Measurements from ENCODE around the gene TRIM28. TPM values are rescaled to one million over a fixed set of nuclear protein-coding genes. Genes with fewer than 3 reads are reported as not detected.
A peak's percentile ranks its signal among the peaks of the same experiment; 100 is the strongest.
"Not testable (repeated sequence)": the region's sequence is repeated elsewhere in the genome, so short reads cannot be mapped to it uniquely, and the experiment has no call there.

The TRIM28 gene
- total and polyA plus RNA-seq, 7 experiments from 2014 or later = 55.3 to 564 (median 403) TPM

DNA sequence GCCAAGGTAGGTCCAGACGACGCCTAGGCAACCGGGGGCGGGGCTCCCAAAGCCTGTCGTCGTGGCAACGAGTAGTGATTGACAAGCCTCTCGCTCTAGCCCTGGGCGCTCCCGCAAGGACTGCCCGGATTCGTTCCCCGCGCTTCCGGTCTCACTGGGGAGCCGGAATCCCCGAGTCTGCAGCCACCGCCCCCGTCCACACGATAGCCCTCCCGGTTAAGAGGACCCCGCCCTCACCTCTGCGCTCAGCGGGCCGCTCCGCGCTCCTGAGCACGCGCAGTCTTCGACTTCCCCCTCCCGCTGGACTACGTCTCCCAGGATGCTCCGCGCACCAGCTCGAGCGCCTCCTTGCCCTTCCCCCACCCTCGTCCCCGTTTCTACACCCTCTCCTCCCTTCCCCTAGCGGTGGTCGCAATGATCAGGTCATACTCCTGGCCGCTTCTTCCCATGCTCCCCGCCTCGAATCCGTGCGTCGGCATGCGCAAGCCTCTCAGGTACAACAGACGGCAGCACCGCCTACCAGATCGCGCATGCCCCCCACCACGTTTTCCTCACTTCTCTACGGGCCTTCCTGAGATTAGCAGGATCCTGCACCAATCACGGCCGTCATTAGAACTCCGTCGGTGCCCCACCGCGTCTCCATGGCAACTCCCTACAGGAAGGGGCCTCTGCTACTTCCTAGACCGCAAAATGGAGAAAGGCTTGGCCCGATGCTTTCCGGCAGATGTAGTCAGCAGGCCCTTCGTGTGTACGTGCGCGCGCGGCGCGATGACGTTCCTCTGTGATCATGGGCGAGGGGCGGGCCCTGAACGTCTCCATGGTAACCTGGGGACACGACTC is 29.2 kb downstream of the TRIM28 start, which contains the start of gene MZF1:
TSS of gene MZF1 (minus strand) at position 518 of the 840 bp plus-strand sequence. CDS start 1,946 bp downstream, outside the sequence.
- POLR2A ChIA-PET = interaction anchor here (0.6 to 4.2 kb wide), 8 partner anchors 11 to 210 kb away, joined by 3 to 40 read pairs (median 10); partner anchors contain the start of genes CHMP2A, TRIM28, UBE2M and ZBTB45
- peak within 1 kb of the TSS; percentile 97 to 100 (median 100) for H3K27ac Mint-ChIP-seq
- H3K9me3 Mint-ChIP-seq = peaks cover 0 to 3% (median 0%) of the 10 kb centered on the region in 11 donors
- intact Hi-C loops (cut with micrococcal nuclease) = loop anchor here (1.0 kb wide), 17 partner anchors 8 to 295 kb away; partner anchors contain the start of genes TRIM28 (in 2 of the 2), UBE2M (in 2 of the 2), ZBTB45 (in 2 of the 2) and ZNF132 (in 2 of the 2)
- H3K36me3 ChIP-seq (ENCODE audit: control insufficient read depth in 2 of 3, insufficient read depth in 3 of 3, low read length in 3 of 3) = peaks cover 0 to 9% (median 0%) of the 10 kb centered on the region in 3 experiments
- peaks cover 0 to 4% (median 0%) of the 10 kb centered on the region in 5 donors for H3K27me3 Mint-ChIP-seq
- peak within 1 kb of the TSS; percentile 71 for H3K4me3 ChIP-seq (ENCODE audit: low read length)
- ATAC-seq (peak; percentile 81), DNase-seq (peak; percentile 97 to 100 (median 100))
- H3K4me1 ChIP-seq (ENCODE audit: control insufficient read depth in 2 of 2, insufficient read depth in 2 of 2, low read length in 2 of 2) = peaks cover 19 to 20% of the 10 kb centered on the region in 2 donors
- peaks cover 0 to 12% (median 9%) of the 10 kb centered on the region in 5 donors for H3K36me3 Mint-ChIP-seq
- CTCF ChIA-PET = no interaction called here
- H3K4me3 Mint-ChIP-seq = peak within 1 kb of the TSS; percentile 82 to 100 (median 98)
- H3K27ac ChIP-seq (ENCODE audit: low read depth, low read length) = peak within 1 kb of the TSS; percentile 97
- H3K4me1 Mint-ChIP-seq = peaks cover 27 to 50% (median 33%) of the 10 kb centered on the region in 7 donors
- no peaks in the 10 kb centered on the region for H3K27me3 ChIP-seq (ENCODE audit: control insufficient read depth in 2 of 2, insufficient read depth in 2 of 2, low read length in 2 of 2)
- no peaks in the 10 kb centered on the region for H3K9me3 ChIP-seq (ENCODE audit: control insufficient read depth in 2 of 3, low read length in 3 of 3)

DNA sequence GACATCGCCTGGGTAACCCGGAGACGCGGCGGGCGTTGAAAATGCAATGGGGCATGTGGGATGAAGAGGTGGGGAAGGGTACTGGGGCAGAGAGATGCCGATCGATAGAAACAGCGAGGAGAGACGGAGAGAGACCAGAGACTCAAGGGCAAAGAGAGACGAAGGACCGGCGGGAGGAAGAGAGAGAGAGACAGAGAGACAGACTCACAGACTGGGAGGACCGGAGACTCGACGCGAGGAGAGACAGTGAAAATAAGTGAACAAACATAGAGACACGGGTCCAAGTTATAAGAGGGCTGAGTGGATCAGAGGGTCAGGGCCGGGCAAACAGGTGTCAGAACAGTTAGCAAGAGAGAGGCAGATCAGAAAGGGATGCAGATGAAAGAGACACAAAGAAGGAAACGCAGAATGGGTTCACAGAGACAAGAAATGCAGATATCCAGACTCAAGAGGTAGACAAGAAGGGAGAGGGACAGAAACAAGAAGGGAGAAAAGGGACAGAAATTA is 29.8 kb downstream of the TRIM28 start:
- Mint-ChIP-seq H3K27ac (peak overlapping the region; percentile 97 to 100 (median 100)), H3K36me3 (peaks cover 0 to 10% (median 5%) of the 10 kb centered on the region in 5 donors), H3K4me3 (peak overlapping the region; percentile 82 to 100 (median 98)), H3K9me3 (peaks cover 0 to 3% (median 0%) of the 10 kb centered on the region in 11 donors), H3K4me1 (peaks cover 27 to 48% (median 37%) of the 10 kb centered on the region in 7 donors), H3K27me3 (peaks cover 0 to 4% (median 0%) of the 10 kb centered on the region in 5 donors)
- Histone ChIP-seq H3K36me3 (ENCODE audit: control insufficient read depth in 2 of 3, insufficient read depth in 3 of 3, low read length in 3 of 3) (peaks cover 0 to 9% (median 0%) of the 10 kb centered on the region in 3 experiments), H3K4me1 (ENCODE audit: control insufficient read depth in 2 of 2, insufficient read depth in 2 of 2, low read length in 2 of 2) (peaks cover 19 to 20% of the 10 kb centered on the region in 2 donors), H3K27me3 (ENCODE audit: control insufficient read depth in 2 of 2, insufficient read depth in 2 of 2, low read length in 2 of 2) (no peaks in the 10 kb centered on the region), H3K9me3 (ENCODE audit: control insufficient read depth in 2 of 3, low read length in 3 of 3) (no peaks in the 10 kb centered on the region), H3K4me3 (ENCODE audit: low read length) (peak overlapping the region; percentile 71), H3K27ac (ENCODE audit: low read depth, low read length) (peak overlapping the region; percentile 97)
- ChIA-PET CTCF (interaction anchor here (3.7 kb wide), 1 partner anchor 54 kb away, joined by 34 read pairs; the partner anchor contains the start of gene ZBTB45), POLR2A (interaction anchor here (0.6 to 2.6 kb wide), 3 partner anchors 11 to 54 kb away, joined by 3 to 20 read pairs (median 5); partner anchors contain the start of gene ZBTB45)
- intact Hi-C loops (cut with micrococcal nuclease) = loop anchor here (1.0 kb wide), 16 partner anchors 8 to 295 kb away; partner anchors contain the start of genes TRIM28 (in 2 of the 2), UBE2M (in 2 of the 2), ZBTB45 (in 2 of the 2) and ZNF132 (in 2 of the 2)
- ATAC-seq = no peak
- no peak for DNase-seq

DNA sequence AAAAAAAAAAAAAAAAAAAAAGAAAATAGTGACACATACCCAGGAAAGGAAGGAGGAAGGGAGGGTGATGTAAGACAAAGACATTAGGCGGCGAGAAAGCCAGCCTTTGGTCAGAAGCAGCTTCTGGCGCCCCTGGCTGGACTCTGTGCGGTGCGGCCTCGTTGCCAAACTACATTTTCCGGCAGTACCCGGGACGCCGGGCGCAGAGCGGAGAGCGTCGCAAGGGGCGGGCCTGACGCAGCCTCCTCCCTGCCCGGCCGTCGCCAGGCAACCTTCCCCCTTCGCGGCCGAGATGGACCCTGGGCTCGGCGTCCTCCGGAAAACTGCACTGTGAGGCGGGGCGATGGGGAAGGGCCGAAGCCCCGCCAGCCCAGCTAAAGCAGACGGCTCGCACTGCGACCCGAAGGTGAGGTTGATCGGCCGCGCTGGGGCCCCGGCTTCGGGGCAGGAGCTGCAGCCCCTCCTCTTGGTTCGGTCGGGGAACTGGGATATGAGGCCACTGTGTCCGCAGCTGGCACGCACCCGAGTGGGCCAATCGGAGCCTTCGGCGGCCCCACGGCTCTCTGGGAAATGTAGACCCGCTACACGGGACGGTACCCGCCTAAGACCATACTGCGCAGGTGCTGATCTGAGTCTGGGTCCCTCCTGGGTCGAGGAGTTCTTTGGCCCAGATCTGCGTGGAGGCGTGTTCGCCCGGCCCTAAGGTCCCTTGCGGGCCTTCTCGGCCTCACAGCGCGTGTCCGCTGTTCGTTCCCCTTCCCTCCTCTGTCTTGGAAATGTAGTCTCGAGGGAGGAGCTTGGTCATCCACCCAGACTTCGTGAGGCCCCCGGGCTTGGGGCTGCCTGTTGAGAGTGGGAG is 31.5 kb downstream of the TRIM28 start:
- peaks cover 27 to 52% (median 47%) of the 10 kb centered on the region in 7 donors for H3K4me1 Mint-ChIP-seq
- peaks cover 0 to 10% (median 4%) of the 10 kb centered on the region in 5 donors for H3K36me3 Mint-ChIP-seq
- H3K27me3 Mint-ChIP-seq = peaks cover 0 to 4% (median 0%) of the 10 kb centered on the region in 5 donors
- ChIA-PET POLR2A (interaction anchor here (0.9 to 2.6 kb wide), 6 partner anchors 13 to 249 kb away, joined by 3 to 20 read pairs (median 8); partner anchors contain the start of genes CHMP2A, TRIM28, ZBTB45 and ZSCAN22), CTCF (interaction anchor here (0.8 to 3.7 kb wide), 3 partner anchors 54 to 61 kb away, joined by 4 to 34 read pairs (median 5); partner anchors contain the start of gene ZBTB45)
- peak overlapping the region; percentile 82 to 98 (median 86) for H3K4me3 Mint-ChIP-seq
- DNase-seq (peak; percentile 58 to 84 (median 70)), ATAC-seq (peak; percentile 48)
- H3K27ac Mint-ChIP-seq = peak overlapping the region; percentile 84 to 100 (median 93)
- H3K27ac ChIP-seq (ENCODE audit: low read depth, low read length) = peak overlapping the region; percentile 97
- peaks cover 0 to 3% (median 0%) of the 10 kb centered on the region in 11 donors for H3K9me3 Mint-ChIP-seq
- no peaks in the 10 kb centered on the region for H3K27me3 ChIP-seq (ENCODE audit: control insufficient read depth in 2 of 2, insufficient read depth in 2 of 2, low read length in 2 of 2)
- intact Hi-C loops (cut with micrococcal nuclease) = loop anchor here in 1 of 2 donors (1.0 kb wide), 1 partner anchor 109 kb away; no protein-coding TSS in a partner anchor
- peak overlapping the region; percentile 90 for H3K4me3 ChIP-seq (ENCODE audit: low read length)
- H3K4me1 ChIP-seq (ENCODE audit: control insufficient read depth in 2 of 2, insufficient read depth in 2 of 2, low read length in 2 of 2) = peaks cover 19 to 20% of the 10 kb centered on the region in 2 donors
- H3K9me3 ChIP-seq (ENCODE audit: control insufficient read depth in 2 of 3, low read length in 3 of 3) = no peaks in the 10 kb centered on the region
- peaks cover 0 to 2% (median 0%) of the 10 kb centered on the region in 3 experiments for H3K36me3 ChIP-seq (ENCODE audit: control insufficient read depth in 2 of 3, insufficient read depth in 3 of 3, low read length in 3 of 3)

DNA sequence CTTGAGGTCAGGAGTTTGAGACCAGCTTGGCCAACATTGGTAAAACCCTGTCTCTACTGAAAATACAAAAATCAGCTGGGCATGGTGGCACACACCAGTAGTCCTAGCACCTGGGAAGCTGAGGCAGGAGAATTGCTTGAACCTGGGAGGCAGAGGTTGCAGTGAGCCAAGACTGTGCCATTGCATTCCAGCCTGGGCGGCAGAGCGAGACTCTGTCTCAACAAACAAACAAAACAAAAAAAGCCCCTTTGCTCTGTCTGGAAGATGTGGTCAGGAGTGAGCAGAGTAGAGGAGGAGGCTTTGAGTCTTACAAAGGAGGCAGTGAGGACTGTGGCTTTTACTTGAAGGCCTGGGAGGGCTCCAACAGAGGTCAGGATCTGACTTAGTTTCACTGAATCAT is 33.7 kb downstream of the TRIM28 start:
- H3K4me3 ChIP-seq (ENCODE audit: low read length); H3K27ac ChIP-seq (ENCODE audit: low read depth, low read length); H3K27me3 Mint-ChIP-seq; H3K36me3 ChIP-seq (ENCODE audit: control insufficient read depth in 2 of 3, insufficient read depth in 3 of 3, low read length in 3 of 3); H3K9me3 Mint-ChIP-seq; intact Hi-C loops (cut with micrococcal nuclease); ATAC-seq; H3K27me3 ChIP-seq (ENCODE audit: control insufficient read depth in 2 of 2, insufficient read depth in 2 of 2, low read length in 2 of 2); H3K9me3 ChIP-seq (ENCODE audit: control insufficient read depth in 2 of 3, low read length in 3 of 3); DNase-seq; H3K36me3 Mint-ChIP-seq: not testable (repeated sequence)
- POLR2A ChIA-PET = interaction anchor here (7.4 kb wide), 1 partner anchor 58 kb away, joined by 45 read pairs; the partner anchor contains the start of gene ZBTB45
- CTCF ChIA-PET = interaction anchor here (1.2 to 3.7 kb wide), 2 partner anchors 58 to 64 kb away, joined by 3 to 34 read pairs; partner anchors contain the start of gene ZBTB45
- Mint-ChIP-seq H3K27ac (peak overlapping the region in 6 of 9 donors; percentile 36 to 81 (median 54)), H3K4me3 (peak overlapping the region in 1 of 10 donors; percentile 59), H3K4me1 (peaks cover 24 to 48% (median 42%) of the 10 kb centered on the region in 7 donors)
- H3K4me1 ChIP-seq (ENCODE audit: control insufficient read depth in 2 of 2, insufficient read depth in 2 of 2, low read length in 2 of 2) = peaks cover 13 to 19% of the 10 kb centered on the region in 2 donors

DNA sequence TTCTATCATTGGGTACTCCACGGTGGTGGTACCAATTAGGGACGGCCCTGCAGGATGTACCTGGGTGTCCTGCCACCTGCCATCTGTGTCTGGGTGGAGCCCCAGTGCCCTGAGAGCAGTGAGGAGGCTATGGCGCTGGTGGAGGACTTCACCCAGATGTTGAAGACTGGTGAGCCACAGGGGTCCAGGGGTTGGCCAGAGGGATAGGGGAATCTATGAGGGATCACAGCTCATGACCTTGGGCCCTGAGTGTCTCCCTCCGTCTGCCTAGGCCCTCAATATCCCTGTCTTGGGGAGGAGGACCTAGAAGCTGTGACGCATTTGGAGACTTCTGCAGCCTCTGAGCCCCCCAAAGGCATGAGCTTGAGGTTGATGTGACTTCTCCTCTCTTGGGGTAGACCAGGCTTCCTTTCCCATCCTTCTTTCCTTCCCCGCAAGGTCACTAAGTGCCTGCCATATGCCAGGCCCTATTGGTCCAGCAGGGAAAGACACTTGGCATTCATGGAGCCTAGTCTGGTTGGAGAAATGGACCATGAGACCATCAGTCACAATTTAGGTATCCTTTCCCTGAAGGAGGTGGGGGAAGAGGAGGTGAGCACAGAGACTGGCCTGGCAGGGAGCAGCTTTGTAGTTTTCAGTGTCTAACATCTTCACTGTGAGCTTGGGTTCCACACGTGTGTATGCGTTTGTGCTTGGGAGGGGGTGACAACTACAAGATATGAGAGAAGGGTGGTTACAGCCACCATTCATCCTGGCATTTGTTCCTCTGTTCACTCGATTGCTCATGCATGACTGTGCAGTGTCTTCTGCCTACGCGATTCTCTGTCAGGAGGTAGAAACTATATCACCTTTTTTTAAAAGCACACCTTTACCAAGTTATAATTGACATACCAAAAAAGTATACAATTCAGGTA is 34.4 kb downstream of the TRIM28 start:
- ATAC-seq (no peak), DNase-seq (no peak)
- no peaks in the 10 kb centered on the region for H3K9me3 ChIP-seq (ENCODE audit: control insufficient read depth in 2 of 3, low read length in 3 of 3)
- peaks cover 0 to 2% (median 0%) of the 10 kb centered on the region in 5 donors for H3K27me3 Mint-ChIP-seq
- H3K36me3 ChIP-seq (ENCODE audit: control insufficient read depth in 2 of 3, insufficient read depth in 3 of 3, low read length in 3 of 3) = peaks cover 0 to 15% (median 0%) of the 10 kb centered on the region in 3 experiments
- peaks cover 24 to 47% (median 40%) of the 10 kb centered on the region in 7 donors for H3K4me1 Mint-ChIP-seq
- no peak overlapping the region for H3K4me3 ChIP-seq (ENCODE audit: low read length)
- peaks cover 5 to 13% (median 9%) of the 10 kb centered on the region in 5 donors for H3K36me3 Mint-ChIP-seq
- H3K27ac Mint-ChIP-seq = peak overlapping the region in 5 of 9 donors; percentile 36 to 81 (median 58)
- no peak overlapping the region for H3K27ac ChIP-seq (ENCODE audit: low read depth, low read length)
- H3K4me1 ChIP-seq (ENCODE audit: control insufficient read depth in 2 of 2, insufficient read depth in 2 of 2, low read length in 2 of 2) = peaks cover 13 to 19% of the 10 kb centered on the region in 2 donors
- intact Hi-C loops (cut with micrococcal nuclease) = no loop called here
- H3K9me3 Mint-ChIP-seq = peaks cover 0 to 3% (median 0%) of the 10 kb centered on the region in 11 donors
- H3K27me3 ChIP-seq (ENCODE audit: control insufficient read depth in 2 of 2, insufficient read depth in 2 of 2, low read length in 2 of 2) = no peaks in the 10 kb centered on the region
- POLR2A ChIA-PET = interaction anchor here (1.1 to 7.4 kb wide), 2 partner anchors 31 to 58 kb away, joined by 4 to 45 read pairs; partner anchors contain the start of gene ZBTB45
- peak overlapping the region in 1 of 10 donors; percentile 11 for H3K4me3 Mint-ChIP-seq
- CTCF ChIA-PET = interaction anchor here (1.2 to 4.4 kb wide), 3 partner anchors 59 to 65 kb away, joined by 3 to 46 read pairs (median 33); partner anchors contain the start of gene ZBTB45

All from naive thymus-derived CD4-positive, alpha-beta T cell (primary cell).